Measurements from ENCODE around the gene GRB10.
"Not testable (repeated sequence)": the region's sequence is repeated elsewhere in the genome, so short reads cannot be mapped to it uniquely, and the experiment has no call there.

GRB10 gene

DNA sequence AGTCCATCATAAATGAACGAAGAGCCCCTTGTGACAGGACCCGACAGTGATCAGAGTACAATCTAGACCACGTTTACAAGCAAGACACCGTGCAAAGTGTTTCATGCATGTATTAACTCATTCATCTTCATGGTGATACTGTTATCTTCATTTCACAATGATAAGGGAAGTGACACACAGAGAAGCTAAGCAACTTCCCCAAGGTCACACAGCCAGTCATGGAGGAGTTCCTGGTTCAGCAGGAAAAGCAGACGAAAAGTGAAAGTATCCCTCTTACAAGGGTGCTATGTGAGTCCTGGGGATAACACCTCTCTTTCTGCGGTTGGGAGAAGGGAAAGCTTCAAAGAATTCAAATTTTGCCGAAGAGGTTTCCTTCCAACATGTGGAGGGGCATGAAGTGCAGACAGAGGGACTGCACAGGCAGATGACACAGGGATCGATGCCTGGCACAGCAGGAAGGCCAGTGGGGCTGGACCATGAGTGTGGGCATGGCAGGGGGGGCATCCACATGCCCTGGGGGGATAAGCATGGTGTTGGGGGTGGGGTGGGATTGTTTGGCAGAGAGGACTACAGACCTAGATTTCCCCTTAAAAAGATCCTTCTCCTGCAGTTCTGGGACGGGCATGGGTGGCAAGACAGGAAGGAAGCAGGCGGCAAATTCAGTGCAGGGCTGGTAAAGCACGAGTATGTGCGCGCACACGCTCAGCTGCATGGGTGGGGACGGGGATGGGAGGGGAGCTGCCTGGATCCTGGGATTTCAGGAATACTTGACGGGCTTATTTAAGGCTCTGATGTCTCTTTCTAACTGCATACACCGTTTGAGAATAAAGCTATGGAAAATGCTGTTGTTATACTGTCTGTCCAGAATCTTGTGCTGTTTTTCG is 184.0 kb downstream of the GRB10 start:
- DNase-seq: no peak

DNA sequence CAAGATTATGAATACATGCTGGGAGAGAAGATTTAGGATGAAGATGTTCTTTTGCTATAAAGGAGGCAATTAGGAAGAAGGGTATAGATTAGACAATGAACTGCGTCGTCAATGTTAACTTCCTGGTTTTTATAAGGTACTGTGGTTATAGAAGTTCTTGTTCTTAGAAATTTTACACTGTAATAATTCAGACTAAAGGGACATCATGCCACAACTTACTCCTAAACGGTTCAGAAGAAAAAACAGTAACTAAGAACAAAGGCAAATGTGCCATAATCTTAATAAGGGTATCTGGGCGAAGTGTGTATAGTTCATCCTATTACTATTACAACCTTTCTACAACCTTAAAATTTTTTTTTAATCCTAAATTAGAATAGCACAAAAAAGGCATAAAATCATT is 186.2 kb downstream of the GRB10 start:
- DNase-seq: no peak

DNA sequence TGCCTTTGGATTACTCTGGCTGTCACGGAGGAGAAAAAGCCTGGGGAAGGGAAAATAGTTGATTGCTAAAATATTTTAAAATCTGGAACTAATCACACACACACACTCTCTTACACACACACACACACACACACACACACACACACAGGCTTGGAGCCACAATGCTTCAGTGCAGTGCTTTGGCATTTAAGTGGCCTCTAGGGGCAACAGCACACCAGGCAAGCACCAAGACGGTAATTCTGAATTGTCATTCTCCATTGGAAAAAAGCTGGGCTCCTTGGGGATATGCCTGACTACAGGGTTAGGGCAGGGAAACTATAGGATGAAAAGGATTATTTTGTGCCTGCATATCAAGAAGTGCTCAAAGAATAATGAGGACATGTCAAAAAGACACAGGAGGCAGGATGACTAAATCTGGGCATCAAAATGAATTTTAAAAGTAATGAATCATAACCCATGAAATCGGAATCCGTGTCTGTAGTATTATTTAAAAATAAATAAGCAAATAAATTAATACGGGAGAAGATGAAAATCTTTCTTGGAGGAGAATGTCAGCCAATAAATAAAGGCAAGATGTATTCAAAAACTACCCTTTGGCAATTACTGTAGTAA is 187.1 kb downstream of the GRB10 start:
- no peak for DNase-seq

DNA sequence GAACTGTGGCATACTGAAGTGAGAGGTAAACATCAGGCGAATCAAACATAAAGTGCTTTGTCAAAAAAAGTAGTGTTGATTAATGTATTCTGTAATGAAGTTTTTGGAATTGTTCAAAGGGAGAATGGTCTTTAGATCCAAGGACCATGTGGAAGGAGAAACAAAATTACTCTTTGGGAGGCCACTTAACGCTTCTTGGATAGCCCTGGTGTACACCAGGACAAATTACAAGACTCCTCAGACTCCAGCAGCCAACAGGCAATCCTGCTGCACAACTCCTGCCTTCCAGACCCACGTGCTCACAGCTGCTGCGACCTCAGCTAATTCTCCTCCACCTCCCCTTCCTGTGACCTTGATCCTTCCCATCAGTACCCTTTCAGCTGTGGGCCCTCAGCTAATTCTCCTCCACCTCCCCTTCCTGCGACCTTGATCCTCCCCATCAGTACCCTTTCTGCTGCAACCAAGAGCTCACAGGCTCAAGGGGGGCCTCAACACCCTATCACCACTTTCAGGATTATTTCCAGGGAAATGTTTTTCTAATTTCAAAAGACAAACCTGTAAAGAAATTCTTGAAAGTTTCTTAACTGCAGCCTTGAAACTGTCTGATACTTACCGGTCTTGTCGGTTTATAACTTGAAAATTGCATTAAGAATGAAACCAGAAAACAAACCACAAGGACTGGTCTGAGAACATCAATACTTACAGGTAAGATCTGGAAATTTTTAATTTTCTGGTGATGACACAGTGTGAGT is 187.8 kb downstream of the GRB10 start:
- no peak for DNase-seq

DNA sequence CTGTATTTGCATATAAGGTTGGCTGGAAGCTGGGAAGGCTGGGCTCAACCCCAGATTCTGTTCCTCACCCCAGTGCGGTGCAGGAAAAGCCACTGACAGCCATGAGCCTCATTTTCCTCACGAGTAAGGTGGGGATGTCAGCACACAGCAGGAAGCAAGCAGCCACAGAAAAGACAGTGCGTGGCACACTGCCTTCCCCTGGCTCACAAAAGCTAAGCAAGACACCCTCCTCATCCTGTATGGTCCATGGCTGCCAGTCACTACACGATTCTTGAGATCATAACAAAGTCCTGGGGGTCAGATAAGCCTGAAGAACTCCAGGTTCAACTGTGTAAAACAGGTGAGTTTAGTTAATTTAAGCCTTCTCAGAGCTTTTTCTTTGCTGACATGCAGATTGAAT is 188.6 kb downstream of the GRB10 start:
- no peak for DNase-seq

DNA sequence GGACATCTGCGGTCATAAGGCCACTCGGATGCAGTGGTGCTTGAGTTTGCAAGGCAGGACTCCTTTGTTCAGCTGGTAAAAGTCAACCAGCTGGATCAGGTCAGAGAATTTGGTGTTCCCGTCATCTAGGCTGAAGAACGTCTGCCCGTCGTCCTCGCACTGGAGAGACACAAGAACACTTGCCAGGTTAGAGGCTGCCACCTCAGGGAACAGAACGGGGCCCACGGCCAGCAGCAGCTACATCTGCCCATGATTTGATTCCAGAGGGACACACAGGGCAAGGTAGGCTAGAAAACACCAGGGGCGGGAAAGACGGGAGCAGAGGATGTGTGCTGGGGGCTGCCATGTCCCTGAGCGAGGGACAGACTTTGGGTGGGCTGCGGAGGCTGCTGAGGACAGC is 189.8 kb downstream of the GRB10 start:
- no peak for DNase-seq

DNA sequence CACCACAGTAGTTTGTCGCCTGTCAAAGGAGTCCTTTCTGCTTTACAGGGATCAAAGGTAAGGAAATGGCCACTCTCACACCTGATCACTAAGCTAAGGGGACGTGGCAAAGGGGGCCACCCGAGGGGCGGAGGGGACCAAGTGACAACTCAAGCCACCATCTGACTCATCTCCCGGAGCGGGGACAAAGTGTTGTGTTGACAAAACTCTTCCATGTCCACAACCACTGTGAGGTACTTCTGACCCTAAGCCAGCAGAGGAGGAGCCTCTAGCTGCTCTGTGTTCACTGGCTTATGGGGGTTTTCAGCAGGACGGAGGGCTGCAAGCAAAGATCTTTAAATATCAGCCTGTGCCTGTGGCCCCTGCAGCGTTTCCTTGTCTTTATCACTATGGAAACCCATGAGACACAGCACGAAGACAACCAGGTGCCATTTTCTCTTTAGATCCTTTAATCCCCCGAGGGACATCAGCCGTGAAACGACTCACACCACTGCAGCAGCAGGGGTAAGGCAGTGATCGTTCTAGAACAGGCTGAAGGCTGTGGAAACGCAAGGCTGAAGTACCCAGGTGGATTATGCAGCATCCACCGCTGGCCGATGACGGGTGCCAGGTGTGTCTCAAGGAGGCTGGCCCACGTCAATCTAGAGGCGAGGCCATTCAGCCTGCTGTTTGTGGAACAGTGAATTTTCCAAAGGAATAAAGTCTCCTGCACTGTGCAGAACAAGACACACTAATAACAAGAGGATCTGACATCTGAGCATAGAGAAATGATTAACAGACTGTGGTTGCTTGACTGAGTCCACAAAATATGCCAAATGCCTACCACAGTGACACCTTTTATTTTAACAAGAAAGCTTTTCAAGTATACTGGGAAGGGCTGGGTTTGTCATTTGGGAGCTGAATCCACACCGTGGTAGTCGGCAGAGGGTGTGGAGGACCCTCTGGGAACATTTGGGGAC is 190.9 kb downstream of the GRB10 start:
- DNase-seq: no peak

DNA sequence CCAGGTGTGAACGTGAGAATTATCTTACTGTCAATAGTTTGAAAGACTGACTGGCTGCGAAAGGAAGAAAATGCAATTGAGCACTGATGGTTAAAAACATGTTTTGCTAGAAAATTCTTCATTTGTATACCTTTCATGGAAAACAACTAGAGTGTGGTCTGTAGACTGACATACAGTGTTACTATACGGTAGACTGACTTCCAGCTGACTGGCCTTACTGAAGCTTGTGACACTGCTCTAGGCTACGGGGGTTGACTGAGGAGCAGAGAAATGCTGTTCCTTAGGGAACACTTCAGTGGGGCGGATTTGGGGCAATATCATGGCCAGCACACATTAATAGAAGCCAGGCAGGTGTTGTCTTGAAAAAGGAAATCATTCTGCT is 191.6 kb downstream of the GRB10 start:
- DNase-seq: no peak

DNA sequence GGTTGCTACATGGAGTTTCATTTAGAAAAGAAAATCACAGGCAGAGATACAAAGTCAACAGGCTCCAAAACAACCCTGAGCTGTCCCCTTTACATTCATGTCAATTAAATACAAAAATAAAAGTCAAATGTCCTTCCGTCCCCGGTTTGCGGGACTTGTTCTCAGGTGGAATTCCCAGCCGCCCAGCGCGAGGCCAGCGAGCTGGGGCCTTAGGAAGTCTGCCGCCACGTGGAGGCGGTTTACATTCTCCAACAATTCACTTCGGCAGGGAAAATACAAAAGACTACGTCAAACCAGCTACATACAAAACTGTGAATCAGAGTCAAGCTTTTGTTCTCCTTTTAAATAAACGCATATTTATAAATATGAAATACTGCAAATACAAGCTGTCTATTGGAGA is 192.2 kb downstream of the GRB10 start:
- no peak for DNase-seq

DNA sequence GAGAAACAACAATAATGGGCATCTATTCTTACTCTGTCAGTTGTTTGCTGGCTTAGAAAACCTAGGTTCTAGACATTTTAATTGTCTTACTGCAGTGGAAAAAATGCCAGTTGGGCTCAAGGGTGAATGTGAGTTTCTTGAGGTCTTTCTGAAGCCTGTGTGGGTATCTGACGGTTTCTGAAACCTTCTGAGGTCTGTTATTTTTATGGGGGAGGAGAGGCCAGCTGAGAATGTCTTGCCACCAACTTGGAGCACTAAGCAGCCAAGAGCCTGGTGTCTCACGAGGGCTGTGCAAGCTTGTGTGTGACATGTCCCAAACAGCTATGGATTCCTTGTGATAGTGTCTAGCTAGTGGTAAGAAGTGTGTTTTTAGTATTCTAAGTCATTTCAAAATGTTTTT is 193.3 kb downstream of the GRB10 start:
- DNase-seq: no peak

DNA sequence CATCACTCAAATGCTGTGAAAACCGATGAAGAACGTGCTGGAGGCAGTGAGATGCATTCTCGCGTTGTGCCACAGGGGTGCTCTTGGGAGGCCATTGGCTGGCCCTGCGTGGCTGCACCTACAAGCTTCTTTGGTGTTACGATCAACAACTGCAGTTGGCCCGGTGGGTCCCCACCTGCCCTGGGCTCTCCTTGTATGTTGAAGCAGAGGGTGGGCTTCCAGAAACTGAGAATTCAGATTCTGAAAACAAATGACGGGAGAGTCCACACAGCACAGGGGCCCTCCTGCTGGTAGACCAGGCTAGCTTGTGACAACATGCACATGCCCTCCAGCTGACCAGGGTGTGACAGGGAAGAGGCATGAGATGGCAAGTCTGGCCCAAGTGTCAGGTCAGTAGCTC is 193.8 kb downstream of the GRB10 start:
- DNase-seq: no peak

DNA sequence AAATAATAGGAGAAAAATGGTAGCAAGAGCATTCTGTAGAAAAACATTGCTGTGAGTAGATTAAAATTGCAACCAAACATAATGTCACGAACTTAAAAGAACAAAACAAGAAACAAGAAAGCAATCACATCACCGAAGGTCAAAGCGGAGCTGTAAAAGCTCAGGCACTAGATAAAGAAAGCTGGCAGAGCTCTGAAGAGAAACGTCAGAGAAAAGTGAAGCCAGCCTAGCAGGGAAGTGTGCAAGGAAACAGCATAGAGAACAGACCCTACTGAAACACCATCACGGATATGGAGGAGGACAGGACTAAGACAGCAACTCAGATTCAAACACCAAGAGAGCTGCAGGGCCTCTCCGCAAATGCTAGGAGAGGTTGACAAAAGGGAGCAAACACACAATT is 195.0 kb downstream of the GRB10 start:
- no peak for DNase-seq

DNA sequence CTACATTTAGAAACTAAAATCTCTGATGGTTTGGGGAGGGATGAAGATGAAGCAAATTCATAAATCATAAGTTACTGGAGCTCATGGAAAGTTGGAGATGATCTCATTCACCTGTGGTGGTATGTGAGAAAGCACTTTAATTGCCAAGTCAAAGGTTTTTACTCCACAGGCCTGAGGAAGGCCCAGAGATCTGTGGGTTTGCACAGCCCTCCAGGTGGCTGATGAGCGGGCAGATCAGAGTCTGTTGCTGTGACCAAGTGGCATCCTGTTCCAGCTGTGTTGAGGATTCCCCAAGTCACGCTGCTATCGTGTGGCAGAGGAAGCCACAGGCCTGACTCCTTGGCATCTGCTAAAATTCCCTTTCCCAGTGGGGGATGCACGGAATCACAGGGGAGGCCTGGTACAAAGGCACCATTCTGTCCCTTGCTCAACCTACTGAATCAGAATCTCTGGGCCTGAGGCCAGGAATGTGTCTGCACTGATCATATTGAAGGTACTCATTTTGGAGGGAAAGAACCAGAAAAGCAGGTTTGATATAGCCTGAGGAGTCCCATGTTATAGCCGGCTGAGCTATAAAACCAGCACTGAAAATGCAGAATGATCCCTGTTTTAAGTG is 197.8 kb downstream of the GRB10 start:
- no peak for DNase-seq

DNA sequence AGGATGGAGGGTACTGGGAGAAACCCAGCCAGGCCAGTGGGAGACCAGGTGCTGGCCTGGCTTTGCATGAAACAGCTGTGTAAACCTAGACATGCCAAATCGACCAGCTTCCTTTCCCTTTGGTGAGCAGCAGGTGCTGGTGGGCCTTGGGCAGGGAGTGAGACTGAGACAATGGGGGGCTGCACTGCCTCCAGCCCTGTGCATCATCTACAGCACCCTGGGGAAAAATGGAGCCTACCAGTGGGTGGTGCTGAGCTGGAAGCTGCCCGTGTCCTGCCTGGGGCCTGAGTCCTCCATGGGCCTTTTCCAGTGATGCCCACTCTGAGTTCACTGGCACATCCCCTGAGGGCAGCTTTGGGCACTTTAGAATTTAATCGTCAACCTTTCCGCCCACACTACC is 198.3 kb downstream of the GRB10 start:
- no peak for DNase-seq

DNA sequence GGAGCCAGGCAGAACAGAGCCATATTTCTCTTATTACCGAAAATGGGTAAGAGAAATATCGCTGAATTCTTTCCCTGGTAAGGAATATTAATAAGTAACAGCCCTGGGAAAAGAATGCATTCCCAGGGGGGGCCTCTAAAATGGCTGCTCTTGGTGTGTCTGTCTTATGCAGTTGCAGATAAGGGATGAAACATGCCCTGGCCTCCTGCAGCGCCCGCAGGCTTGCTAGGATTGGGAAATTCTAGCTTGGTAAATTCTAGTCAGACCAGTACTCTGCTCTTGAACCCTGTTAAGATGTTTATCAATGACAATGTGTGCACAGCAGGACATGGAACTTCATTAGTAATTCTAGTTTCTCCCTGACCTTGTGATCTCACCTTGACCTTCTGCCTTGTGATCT is 199.4 kb downstream of the GRB10 start:
- DNase-seq: not testable (repeated sequence)

DNA sequence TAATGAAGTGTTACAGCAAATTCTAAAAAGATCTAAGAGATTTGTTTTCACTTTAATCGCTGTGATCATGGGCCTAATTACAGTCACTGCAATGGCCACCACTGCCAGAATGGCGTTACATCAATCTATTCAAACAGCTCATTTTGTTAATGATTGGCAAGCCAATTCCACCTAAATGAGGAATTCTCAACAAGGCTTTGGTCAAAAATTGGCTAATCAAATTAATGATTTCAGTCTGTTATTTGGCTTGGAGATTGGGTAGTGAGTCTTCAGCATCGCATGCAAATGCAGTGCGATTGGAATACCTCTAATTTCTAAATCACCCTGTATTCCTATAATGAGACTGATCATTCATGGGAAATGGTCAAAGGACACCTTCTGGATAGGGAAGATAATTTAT is 200.4 kb downstream of the GRB10 start:
- not testable (repeated sequence) for DNase-seq

DNA sequence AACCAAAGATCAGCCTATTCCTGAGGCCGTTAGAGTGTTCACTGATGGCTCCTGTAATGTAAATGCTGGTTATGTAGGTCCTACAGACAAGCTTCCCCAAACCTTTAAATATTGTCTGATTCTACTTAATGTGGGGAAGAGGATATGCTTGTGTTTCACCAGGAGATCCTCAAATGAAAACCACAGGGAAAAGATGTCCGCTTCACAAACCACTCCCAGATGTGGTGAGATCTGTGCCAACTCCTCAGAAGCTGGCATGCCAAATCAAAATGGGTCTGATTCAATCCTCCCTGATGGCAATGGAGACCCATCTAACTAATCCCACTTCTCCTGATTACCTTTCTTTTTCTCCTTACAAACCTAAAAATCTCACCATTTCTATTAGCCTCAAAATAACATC is 202.0 kb downstream of the GRB10 start:
- DNase-seq: not testable (repeated sequence)

DNA sequence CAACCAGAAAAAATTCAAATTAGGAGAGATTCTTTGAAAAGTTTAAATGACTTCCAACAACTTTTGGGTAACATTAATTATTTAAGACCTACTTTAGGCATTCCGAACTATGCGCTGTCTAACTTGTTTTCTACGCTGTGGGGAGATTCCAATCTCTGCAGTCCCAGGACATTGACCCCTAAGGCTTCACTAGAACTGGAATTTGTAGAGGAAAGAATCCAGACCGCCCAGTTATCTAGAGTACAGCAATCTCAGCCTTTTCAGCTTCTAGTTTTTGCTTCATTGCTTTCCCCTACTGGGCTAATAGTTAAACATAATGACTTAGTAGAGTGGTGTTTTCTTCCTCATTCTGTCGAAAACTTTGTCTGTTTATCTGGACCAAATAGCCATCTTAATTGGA is 202.6 kb downstream of the GRB10 start:
- no peak for DNase-seq

DNA sequence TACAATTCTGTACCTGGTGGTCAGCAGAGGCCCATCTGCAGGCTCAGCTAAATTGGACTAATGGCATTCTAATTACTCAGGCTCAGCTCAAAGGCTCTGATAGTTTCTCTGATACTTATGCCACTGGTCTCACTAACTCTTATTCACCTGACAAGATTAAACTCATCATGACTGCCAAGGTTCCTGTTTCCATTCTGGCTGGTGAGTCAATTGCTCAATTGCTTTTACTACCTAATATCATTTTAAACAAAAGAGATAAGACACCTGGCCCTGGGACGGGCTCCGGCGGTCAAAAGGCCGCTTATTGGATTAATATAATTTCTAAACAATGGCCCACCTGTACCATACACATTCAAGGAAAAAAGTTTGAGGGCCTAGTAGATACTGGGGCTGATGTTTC is 204.6 kb downstream of the GRB10 start:
- not testable (repeated sequence) for DNase-seq

DNA sequence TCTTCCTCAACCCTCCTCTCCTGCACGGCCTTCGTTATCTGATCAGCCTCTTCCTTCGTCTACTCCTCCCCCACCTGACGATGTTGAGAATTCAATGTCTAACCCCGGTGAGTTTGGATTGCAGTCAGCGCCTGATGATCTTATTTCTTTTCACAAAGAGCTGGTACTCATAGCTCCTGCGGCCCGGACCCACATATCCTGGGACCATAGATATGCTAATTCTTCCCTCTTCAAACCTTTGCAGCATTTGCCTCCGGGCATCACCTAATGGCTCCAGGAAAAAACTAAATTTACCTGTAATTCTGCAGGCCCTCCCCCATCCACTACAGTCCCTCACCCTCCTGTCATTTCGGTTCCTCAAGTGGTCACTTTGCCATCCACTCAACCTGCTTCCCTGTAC is 205.1 kb downstream of the GRB10 start:
- DNase-seq: no peak

DNA sequence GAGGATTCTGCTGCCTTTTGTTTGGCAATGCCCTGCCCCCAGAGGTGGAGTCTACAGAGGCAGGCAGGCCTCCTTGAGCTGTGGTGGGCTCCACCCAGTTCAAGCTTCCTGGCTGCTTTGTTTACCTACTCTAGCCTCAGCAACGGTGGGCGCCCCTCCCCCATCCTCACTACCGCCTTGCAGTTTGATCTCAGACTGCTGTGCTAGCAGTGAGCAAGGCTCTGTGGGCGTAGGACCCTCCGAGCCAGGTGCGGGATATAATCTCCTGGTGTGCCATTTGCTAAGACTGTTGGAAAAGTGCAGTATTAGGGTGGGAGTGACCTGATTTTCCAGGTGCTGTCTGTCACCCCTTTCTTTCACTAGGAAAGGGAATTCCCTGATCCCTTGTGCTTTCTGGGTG is 206.3 kb downstream of the GRB10 start:
- DNase-seq: not testable (repeated sequence)

DNA sequence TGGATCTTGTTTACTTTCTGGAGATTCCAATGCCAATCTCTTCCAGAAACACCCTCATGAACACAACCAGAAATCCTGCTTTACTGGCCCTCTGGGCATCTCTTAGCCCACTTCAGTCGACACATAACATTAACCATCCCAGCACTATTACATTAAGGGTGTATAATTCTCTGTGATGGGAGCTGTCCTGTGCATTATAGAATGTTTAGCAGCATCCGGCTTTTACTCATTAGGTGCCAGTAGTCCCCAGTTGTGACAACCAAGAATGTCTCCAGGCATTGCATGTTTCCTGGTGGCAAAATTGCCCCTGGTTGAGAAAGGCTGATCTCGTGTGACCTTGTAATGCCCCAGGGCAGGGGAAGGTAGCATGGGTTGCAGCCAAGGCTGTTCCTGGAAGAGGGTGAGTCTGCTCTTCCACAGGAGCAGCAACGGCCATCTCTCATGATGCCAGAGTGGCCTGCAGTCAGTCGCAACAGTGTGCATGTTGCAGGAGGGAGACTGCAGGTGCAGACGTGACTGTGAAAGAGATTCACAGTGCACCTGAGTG is 214.9 kb downstream of the GRB10 start:
- DNase-seq: no peak
